ENCODE data around the gene PDK1.

Gene PDK1

DNA sequence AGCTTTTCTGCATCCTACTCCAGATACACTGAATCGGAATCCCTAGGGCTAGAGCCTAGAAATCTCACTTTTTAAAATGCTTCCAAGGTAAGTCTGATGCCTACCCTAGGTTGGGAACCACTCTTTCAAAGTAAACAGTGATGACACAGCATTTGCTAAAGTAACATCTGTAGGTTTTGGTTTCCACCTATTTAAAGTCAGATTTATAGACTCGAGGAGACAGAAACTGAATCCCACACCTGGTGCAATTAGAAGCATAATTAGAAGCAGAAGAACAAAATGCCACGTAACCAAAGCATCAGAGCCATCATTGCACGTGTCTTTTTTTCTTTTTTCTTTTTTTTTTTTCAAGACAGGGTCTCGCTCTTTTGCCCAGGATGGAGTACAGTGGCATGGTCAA is 40.9 kb downstream of the PDK1 start:
- no peak for FAIRE-seq

DNA sequence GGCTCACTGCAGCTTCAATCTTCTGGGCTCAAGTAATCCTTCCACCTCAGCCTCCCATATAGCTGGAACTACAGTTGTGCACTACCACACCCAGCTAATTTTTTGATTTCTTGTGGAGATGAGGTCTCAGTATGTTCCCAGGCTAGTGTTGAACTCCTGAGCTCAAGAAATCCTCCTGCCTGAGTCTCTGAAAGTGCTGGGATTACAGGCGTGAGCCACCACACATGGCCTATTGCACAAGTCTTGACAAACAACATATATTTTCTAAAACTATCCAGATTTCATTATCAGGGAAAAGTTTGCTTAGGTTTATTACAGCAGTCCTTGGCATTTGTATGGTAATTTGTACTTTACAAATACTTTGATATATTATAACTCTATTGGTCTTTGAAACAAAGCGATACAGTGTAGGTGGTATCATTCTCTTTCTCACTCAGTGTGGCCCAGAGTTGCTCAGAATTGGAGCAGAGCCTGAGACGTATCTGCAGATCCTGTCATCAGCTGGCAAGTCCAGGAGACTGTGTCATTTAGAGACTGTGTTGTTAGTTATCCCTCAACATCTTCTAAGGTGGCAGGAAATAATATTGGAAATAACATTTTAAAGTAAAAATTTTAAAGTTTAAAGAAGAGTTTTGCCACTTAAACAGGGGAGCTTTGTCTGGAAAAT is 41.4 kb downstream of the PDK1 start:
- DNase-seq (ENCODE audit: low spot score) (no peak), FAIRE-seq (no peak)

More for the DNA sequence above, 40.9 kb downstream of the PDK1 start:
- DNase-seq (ENCODE audit: low spot score) = no peak

DNA sequence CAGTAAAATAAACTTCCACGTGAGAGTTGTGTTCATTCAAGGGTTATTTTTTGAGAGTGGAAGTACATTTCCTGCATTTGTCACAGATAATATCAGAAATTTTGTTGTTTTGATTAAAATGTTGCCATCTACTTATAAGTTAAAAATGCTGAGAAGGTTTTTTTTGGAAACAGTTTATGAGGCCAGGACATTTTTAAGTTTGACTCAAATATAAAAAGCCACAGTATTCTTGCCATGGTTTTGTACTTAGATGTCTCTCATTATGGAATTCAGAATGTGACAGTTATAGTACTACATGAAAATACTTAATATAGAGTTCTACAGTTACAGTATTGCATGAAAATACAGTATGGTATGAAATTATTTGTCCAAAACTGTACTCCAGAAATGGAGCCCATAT is 44.1 kb downstream of the PDK1 start:
- FAIRE-seq (no peak), DNase-seq (ENCODE audit: low spot score) (no peak)

DNA sequence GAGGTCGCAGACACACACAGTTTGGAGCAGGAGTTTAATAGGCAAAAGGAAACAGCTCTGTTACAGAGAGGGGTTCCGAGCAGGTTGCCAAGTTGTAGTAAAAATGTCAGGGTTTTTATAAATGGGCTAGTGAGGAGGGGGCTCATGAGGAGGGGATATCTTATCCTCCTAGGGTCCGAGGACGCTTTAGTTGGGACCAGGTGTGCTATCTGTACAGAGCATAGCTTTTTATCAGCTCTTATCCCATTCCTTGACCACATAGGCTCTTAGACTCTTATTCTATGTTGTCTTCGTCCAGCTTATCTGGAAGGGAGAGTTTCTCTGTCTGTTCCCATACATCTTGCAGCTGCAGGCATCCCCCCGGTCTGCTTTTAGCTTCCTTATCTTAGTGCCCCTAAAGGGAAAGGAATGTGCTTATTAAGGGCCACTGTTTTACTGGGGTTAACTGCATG is 44.7 kb downstream of the PDK1 start:
- FAIRE-seq = no peak
- no peak for DNase-seq (ENCODE audit: low spot score)

DNA sequence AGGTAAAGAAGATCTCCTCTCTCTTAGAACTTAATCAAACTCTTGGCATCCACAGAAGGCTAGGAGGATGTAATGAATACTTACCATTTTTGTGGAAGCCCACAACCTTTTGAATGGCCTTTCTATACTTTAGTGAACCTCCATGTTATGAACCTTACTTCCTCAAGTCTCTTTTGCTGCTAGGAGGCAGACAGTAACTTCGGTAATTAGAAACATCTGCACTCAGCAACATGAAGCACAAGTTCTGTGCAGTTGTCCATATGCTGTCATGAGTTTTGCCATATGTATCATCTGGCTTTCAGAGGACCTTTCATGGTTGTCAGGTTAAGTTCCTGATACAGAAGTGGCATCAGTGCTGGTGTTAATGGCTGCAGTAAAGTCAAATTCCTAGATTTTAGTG is 50.4 kb downstream of the PDK1 start:
- DNase-seq (ENCODE audit: low spot score) (no peak), FAIRE-seq (no peak)

DNA sequence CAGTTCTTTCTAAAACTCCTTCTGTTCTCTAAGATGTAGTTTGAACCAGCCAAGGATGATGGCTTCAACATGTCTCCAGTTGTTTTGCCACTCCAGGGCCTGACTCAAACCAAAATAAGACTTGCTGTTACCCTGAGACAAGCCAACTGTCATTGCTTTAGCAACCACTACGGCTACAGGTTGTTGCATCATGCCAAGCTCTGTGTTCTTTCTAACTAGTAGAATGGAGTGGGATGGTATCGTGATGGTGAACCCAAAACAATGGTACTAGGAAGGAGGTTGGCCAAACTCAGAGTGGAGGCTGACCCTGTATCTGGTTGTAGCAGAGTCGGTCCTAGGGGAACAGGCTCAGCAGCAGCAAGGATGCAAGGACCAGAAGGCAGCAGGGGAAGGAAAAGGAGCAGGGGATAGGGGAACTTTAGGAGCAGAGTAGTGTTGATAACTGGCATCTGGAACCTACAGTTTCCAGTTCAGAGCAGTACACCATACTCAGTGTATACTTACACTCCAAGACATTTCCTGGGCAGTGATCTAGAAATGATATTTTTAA is 51.6 kb downstream of the PDK1 start:
- FAIRE-seq (no peak), DNase-seq (ENCODE audit: low spot score) (no peak)

DNA sequence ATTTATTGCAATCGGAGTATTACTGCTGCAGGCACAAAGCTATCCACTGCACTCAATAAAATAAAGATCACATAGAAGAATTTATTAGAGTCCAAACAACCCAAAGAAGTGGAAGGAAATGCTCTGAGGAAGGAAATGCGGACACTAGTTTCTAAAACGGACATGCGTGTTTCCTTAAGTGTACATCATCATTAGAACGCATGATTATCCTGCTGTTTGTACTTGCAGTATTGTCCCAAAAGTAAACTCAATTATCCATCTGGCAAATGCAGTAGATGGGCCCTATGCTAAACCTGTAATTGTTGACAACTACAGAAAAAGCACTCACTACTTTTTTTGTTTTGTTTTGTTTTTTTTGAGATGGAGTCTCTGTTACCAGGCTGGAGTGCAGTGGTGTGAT is 53.6 kb downstream of the PDK1 start:
- no peak for DNase-seq (ENCODE audit: low spot score)
- no peak for FAIRE-seq

DNA sequence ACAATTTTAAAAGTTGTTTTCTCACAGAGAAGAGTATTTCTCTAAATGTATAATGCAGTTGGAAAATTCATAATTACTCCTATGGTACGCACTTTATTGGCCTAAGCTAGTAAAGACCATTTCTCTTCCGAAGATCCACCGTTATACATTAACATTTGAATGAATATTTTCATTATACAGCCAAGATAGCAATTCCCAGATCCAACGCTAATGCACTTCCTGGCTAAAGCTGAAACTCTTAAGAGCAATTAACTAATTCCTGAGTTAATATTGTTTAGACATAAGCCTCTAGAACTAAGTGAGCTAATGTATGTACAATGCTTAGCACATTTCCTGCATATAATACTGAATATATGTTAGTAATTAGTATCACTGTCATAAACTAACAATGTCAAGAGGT is 56.2 kb downstream of the PDK1 start:
- DNase-seq (ENCODE audit: low spot score) (no peak), FAIRE-seq (no peak)

DNA sequence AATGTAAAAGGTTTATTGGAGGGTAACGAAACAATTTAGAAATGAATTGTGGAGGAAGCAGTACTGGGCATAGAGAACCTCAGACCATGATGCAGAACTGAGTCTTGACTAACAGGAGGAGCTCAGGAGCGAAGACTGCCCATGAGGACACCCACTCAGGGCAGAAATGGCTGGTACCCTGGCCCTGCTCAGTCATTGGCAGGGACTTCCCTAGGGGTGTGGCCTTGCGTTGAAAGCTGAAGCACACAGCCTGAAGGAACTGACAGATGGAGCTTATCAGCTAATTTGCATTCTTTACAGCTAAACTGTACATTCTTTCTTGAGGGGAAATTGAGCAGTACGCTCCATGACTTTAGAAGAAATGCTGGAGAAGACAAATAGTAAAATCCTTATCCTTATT is 57.1 kb downstream of the PDK1 start:
- DNase-seq (ENCODE audit: low spot score) (no peak), FAIRE-seq (no peak)

DNA sequence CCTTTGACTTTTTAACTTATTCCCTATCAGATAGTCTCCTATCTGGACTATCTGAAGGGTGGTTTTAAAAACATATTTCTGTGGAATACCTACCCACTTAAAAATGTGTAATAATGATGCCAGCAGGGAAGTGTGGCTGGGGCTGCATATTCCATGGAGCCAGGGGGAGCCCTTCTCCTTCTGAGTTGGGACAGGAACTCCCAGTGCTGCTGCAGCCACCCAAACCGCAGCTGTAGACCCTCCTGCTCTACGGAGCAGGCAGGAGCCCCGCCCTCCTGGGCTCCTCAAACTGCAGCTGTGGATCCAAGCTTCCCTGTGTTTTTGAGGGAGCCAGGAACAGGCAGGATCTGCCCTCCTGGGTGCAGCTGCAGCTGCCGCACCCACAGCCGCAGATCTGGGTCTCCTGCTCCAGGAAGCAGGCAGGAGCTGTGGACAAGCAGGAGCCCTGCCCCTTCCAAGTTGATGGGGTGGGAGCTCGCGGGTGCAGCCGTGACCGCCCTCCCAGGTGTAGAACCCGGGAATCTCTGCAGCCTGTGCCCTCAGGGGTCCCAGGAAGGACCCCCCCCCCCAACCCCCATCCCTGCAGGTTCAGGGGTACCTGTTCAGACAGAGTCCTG is 57.8 kb downstream of the PDK1 start:
- FAIRE-seq = no peak
- DNase-seq (ENCODE audit: low spot score) = no peak

DNA sequence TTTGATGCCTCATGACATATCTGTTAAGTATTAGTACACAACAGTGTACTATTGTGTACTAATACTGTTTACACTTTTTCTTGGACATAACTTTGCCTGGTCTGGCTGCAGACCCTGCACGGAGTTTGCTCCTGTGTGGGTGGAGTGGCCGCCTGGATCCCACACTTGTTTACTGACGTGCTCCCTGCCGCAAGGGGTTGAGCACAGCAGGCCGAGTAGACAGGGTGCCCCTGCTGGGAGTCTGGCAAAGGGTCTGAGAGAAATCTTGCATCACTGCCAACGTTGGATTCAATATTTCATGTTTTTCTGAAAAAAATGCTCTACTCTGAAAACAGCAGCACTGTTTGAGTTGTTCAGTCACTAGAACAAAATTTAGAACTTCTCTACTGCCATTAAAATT is 59.0 kb downstream of the PDK1 start:
- FAIRE-seq = no peak
- DNase-seq (ENCODE audit: low spot score) = no peak

DNA sequence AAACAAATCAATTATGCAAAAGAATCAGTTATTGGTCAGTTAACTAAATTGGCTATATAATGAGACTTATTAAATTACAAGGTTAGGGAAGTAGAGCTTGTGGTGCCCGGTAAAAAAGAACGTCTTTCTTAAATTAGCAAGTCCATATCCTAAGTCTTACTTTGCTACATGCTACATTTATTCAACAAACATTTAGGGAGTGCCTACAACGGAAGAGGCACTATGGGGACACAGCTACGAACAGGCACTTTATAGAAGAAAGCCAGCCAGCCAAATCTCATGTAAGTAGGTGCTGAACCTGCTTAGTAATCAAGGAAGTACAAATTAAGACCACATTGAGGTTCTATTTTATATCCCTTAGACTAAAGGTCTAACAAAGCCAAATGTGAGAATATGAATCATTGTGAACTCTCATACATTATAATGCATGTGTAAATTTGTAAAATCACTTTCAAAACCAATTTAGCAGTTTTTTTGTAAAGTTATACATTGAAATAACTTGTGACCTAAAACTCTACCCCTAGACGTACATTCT is 59.9 kb downstream of the PDK1 start:
- FAIRE-seq = no peak

DNA sequence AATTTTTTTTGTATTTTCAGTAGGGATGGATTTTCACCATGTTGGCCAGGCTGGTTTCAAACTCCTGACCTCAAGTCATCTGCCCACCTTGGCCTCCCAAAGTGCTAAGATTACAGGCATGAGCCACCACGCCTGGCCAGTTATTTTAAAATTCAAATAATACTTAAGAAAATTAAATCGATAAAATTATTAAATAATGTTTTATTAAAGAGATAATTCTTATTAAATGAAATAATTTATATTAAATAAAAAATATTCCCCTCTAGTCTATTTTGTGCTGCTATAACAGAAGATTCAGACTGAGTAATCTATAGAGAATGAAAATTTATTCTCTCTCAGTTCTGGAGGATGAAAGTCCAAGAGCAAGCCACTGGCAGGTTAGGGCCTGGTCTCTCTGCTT is 61.2 kb downstream of the PDK1 start:
- no peak for FAIRE-seq
- DNase-seq (ENCODE audit: low spot score) = no peak

More for the DNA sequence above, 59.9 kb downstream of the PDK1 start:
- no peak for DNase-seq (ENCODE audit: low spot score)

DNA sequence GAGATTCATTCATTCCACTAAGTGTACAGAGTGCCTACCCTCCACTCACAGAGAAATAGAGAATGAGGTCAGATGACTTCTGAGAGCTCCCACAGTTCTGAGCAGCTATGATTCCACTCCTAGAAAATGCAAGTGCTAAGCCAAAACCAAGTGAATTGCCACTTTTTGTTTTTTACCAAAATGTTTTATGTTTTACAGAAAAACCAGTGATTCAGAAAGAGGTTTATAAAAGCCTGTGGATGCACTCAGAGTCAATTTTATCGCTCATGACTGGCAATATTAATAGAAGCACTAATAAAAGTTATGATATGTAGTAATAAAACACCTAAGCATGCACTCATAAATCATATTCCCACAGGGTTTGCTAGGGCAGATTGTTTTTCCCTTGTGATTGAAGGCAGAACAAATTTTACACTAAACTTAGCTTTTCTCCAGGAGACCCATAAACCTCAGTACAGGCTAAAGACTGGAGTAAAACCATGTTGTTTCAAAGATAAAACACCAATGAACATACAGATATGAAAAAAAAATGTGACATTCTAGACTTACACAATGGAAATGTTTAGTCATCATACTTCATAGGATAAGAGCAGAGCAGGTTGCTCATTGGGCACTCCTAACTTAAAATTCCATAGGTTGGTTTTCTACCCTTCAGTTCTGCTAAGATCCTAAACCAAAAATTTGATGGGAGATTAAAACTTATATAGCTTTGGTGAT is 67.5 kb downstream of the PDK1 start:
- no peak for FAIRE-seq
- DNase-seq (ENCODE audit: low spot score) = no peak

DNA sequence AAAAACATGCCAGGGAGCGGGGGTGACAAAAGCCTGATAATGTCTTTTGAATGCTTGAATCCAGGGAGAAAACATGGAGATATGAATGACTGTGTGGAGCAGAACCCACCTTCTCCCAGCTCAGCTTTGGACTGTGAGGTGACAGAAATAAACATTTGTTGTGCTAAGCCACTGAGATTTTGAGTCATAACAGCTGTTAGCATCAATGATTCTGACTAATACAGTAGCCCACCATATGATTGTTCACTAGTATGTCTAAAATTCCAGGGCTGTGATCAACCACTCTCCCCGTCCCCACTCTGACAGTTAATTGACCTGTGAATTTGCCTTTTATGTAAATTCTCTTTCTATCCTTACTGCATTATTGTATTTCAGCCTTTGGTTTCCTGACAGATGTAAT is 69.1 kb downstream of the PDK1 start:
- FAIRE-seq = no peak

DNA sequence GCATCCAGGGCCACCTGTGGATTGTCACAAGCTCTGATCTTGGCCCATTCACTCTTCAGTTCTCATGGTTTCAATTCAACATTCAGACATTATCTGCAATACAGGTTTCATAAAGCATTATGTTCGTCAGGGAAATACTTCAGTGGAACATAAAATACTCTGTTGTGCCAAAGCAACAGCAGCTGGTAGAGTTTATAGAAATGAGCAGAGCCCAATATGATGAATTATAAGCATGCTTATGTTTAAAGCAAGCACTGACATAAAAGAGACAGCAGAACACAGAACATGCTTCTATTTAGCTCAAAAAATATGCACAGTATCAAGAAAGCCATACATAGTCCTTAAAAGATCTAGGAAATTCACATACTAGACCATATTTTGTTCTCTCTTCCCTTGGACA is 71.3 kb downstream of the PDK1 start:
- no peak for FAIRE-seq
- DNase-seq (ENCODE audit: low spot score) = no peak

More for the DNA sequence above, 69.1 kb downstream of the PDK1 start:
- DNase-seq (ENCODE audit: low spot score) = no peak

DNA sequence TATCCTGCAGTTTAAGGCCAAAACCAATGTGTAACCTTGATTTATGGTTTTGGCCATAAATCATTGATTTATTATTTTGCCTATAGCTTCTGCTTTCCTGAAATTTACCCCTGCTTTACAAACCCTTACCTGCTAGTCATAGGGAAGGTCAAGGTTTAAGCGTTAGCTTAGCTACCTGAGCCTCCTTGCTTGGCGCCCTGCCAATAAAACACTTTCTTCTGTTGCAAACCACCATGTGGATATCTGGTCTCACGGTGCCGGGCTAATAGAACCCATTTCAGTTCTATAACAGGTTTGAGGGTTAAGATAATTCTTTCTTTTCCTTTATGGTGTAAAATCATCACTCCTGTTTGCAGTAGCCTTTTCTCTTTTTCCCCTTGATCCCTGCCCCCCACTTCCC is 72.2 kb downstream of the PDK1 start:
- FAIRE-seq (no peak), DNase-seq (ENCODE audit: low spot score) (no peak)

DNA sequence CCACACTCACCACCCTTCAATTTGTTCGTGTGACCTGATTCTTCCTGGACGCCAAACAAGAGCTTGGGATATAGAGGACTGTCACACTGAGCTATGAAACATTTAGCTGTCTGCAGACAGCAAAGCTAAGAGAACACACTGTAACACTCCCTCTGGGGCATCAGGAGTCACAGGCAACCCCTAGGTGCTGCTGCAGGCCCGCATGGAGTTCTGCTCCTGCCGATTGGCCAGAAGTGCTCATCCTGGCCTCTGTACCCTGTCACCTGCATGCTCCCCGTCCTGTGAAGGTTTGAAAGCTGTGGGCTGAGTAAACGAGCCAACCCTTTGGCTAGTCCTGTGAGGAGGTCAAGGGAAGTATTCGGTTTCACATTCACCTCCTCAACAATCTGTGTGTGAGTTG is 73.7 kb downstream of the PDK1 start:
- DNase-seq (ENCODE audit: low spot score) (no peak), FAIRE-seq (no peak)

DNA sequence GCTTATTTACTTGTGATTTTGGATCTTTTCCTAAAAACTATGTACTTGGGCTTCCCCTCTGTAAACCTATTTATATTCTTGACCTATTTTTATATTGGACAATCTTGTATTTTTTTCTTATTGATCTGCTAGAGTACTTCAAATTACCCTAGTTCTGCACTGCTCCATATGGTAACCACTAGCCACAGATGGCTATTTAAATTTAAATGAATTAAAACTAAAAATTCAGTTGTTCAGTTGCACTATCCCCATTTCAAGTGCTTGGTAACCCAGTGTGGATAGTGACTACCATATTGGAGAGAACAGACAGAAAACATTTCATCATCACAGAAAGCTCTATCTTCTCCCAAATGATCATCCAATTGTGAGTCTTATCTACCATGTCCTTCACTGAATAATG is 74.3 kb downstream of the PDK1 start:
- DNase-seq (ENCODE audit: low spot score) = no peak
- no peak for FAIRE-seq

DNA sequence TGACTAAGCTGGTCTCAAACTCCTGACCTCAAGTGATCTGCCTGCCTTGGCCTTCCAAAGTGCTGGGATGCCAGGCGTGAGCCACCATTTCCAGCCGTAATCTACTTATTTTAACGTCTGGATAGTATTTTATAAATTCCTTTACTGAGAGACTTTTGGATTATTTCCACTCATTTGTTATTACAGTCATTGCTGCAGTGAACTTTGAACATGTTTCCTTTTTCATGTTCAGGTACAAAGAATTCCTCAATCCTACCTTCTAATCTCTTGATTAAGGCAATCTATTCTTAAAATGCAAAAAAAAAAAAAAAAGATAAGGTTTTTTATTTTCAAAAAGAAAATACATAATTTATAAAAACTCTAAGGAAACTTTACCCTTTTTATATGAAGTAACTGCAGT is 78.6 kb downstream of the PDK1 start:
- no peak for DNase-seq (ENCODE audit: low spot score)
- FAIRE-seq = no peak

DNA sequence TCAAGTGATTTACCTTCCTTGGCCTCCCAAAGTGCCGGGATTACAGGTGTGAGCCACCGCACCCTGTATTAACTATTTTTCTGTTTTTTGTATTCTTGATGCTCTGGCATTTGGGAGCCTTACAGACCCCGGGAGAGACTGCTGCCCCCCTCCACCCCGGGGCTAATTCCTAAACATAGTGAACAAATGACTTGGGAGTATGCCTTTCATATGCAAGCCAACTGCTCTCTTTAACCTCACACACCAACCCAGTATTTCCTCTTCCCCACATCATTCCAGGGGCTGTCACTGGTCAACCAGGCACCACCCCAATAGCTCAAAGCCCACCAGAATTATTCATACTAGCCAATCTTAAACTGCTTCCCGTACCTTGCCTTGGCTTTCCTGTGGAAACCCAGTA is 79.7 kb downstream of the PDK1 start:
- DNase-seq (ENCODE audit: low spot score) = no peak
- no peak for FAIRE-seq

DNA sequence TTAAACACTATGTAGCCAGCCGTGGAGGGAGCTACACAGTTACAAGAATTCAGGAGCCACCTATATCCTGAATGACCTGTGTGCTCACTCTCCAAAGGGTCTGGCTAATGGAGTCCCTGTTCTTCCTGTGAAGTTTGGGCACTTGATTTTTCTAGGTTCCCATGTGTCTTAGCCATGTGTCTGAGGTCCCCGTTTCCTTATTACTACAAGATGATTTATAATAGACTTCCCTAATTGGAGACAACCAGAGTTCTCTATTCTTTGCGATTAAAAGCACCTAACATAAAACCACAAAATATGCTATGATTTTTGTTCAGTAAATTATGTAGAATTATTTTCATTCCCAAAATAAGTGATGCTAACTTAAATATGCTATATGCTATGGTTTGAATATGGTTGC is 83.4 kb downstream of the PDK1 start:
- FAIRE-seq (no peak), DNase-seq (ENCODE audit: low spot score) (no peak)

All from RCC 7860 (cell line).